Trophoblast cell (in vitro differentiated cells and primary cell): ENCODE measurements around the gene CPED1.
"Not testable (repeated sequence)": the region's sequence is repeated elsewhere in the genome, so short reads cannot be mapped to it uniquely, and the experiment has no call there.

Source experiments
- DNase-seq, 2 donors: peaks; one replicate each; pipeline ENCODE4 v3.0.0-alpha.2; 2016
- H2AFZ ChIP-seq: 2 replicates; pipeline ENCODE4 v1.6.1; 2013; ENCODE audit warnings: low read length, moderate library complexity, mild to moderate bottlenecking; ENCODE audit not compliant: insufficient read depth, poor library complexity
- H2AK5ac ChIP-seq: 2 replicates; pipeline ENCODE4 v1.6.1; 2013; ENCODE audit warnings: mild to moderate bottlenecking, low read length
- H2BK120ac ChIP-seq: 2 replicates; pipeline ENCODE4 v1.6.1; 2013; ENCODE audit warnings: low read length, mild to moderate bottlenecking, moderate library complexity; ENCODE audit not compliant: insufficient read depth, poor library complexity
- H2BK12ac ChIP-seq: 2 replicates; pipeline ENCODE4 v1.6.1; 2013; ENCODE audit warnings: mild to moderate bottlenecking, low read length, moderate library complexity
- H2BK5ac ChIP-seq: 2 replicates; pipeline ENCODE4 v1.6.1; 2013; ENCODE audit warnings: low read length, low read depth, moderate library complexity, mild to moderate bottlenecking; ENCODE audit not compliant: poor library complexity
- H3K14ac ChIP-seq: 2 replicates; pipeline ENCODE4 v1.6.1; 2013; ENCODE audit warnings: mild to moderate bottlenecking, low read length
- H3K18ac ChIP-seq: 2 replicates; pipeline ENCODE4 v1.6.1; 2013; ENCODE audit warnings: mild to moderate bottlenecking, low read length
- H3K23ac ChIP-seq: 2 replicates; pipeline ENCODE4 v1.6.1; 2013; ENCODE audit warnings: low read length
- H3K27ac ChIP-seq: 2 replicates; pipeline ENCODE4 v1.5.1; 2013; ENCODE audit warnings: low read depth, mild to moderate bottlenecking, inconsistent platforms, low read length, moderate library complexity
- H3K27me3 ChIP-seq: 2 replicates; pipeline ENCODE4 v1.6.1; 2013; ENCODE audit warnings: inconsistent platforms, mild to moderate bottlenecking, low read length, moderate library complexity; ENCODE audit not compliant: insufficient read depth
- H3K36me3 ChIP-seq, 2 experiments: 1 replicate in 1 of 2; 2 replicates in 1 of 2; pipeline ENCODE4 v1.6.1; 2013; ENCODE audit warnings: low read length in 2 of 2, mild to moderate bottlenecking in 2 of 2, moderate library complexity in 1 of 2; ENCODE audit not compliant: insufficient read depth in 2 of 2, control insufficient read depth in 1 of 2
- H3K4ac ChIP-seq: 2 replicates; pipeline ENCODE4 v1.6.1; 2013; ENCODE audit warnings: low read depth, mild to moderate bottlenecking, low read length, moderate library complexity
- H3K4me1 ChIP-seq, 2 experiments: 1 replicate in 1 of 2; 2 replicates in 1 of 2; pipeline ENCODE4 v1.6.1; 2013; ENCODE audit warnings: low read length in 2 of 2, mild to moderate bottlenecking in 2 of 2, moderate library complexity in 1 of 2; ENCODE audit not compliant: insufficient read depth in 2 of 2, control insufficient read depth in 1 of 2
- H3K4me2 ChIP-seq: 2 replicates; pipeline ENCODE4 v1.6.1; 2013; ENCODE audit warnings: inconsistent platforms, mild to moderate bottlenecking, low read length, moderate library complexity
- H3K4me3 ChIP-seq: 2 replicates; pipeline ENCODE4 v1.5.1; 2013; ENCODE audit warnings: mild to moderate bottlenecking, low read depth, low read length, inconsistent platforms
- H3K79me1 ChIP-seq: one replicate; pipeline ENCODE4 v1.6.1; 2013; ENCODE audit warnings: low read length
- H3K79me2 ChIP-seq: 2 replicates; pipeline ENCODE4 v1.6.1; 2013; ENCODE audit warnings: low read length, mild to moderate bottlenecking; ENCODE audit not compliant: control insufficient read depth, insufficient read depth, poor library complexity
- H3K9ac ChIP-seq: 2 replicates; pipeline ENCODE4 v1.6.1; 2013; ENCODE audit warnings: mild to moderate bottlenecking, low read length
- H3K9me3 ChIP-seq: 2 replicates; pipeline ENCODE4 v1.6.1; 2013; ENCODE audit warnings: low read depth, mild to moderate bottlenecking, control low read depth, inconsistent platforms, low read length; ENCODE audit not compliant: insufficient read depth
- H4K12ac ChIP-seq: 2 replicates; pipeline ENCODE4 v1.6.1; 2013; ENCODE audit warnings: low read depth, mild to moderate bottlenecking, low read length, moderate library complexity
- H4K8ac ChIP-seq: 2 replicates; pipeline ENCODE4 v1.6.1; 2013; ENCODE audit warnings: low read depth, mild to moderate bottlenecking, low read length, moderate library complexity
- H4K91ac ChIP-seq: one replicate; pipeline ENCODE4 v1.6.1; 2013; ENCODE audit warnings: low read depth, mild to moderate bottlenecking, low read length, moderate library complexity
- WGBS: extraction: QIAGEN DNeasy Blood & Tissue Kit; methylation state at CpG from one replicate; pipeline ENCODE4 v1.1.7; 2013; ENCODE audit warnings: missing lambda C conversion rate; ENCODE audit not compliant: insufficient read length, insufficient coverage; ENCODE audit errors: extremely low coverage; 5-methylcytosine and 5-hydroxymethylcytosine counted together

The CPED1 gene

GRCh38 chr7:121030308-121030707 lies 41.8 kb downstream of the CPED1 start:
- H3K9me3 ChIP-seq, result no peaks in the 10 kb centered on the region
- H3K79me1 ChIP-seq, result no peaks in the 10 kb centered on the region
- no peak overlapping the region for H2BK120ac ChIP-seq
- H3K23ac ChIP-seq, result no peak overlapping the region
- H3K18ac ChIP-seq, result no peak overlapping the region
- H2AK5ac ChIP-seq, result no peak overlapping the region
- no peaks in the 10 kb centered on the region for H3K4me1 ChIP-seq
- H3K14ac ChIP-seq, result no peak overlapping the region
- no peak overlapping the region for H4K8ac ChIP-seq
- no peak overlapping the region for H3K9ac ChIP-seq
- no peak overlapping the region for H2BK5ac ChIP-seq
- no peaks in the 10 kb centered on the region for H3K27me3 ChIP-seq
- H3K36me3 ChIP-seq, result no peaks in the 10 kb centered on the region
- WGBS, result no CpG with 5 or more reads among the region's 5 CpGs
- no peaks in the 10 kb centered on the region for H3K79me2 ChIP-seq
- DNase-seq, result no peak
- no peak overlapping the region for H3K4me2 ChIP-seq
- no peak overlapping the region for H3K4ac ChIP-seq
- no peak overlapping the region for H2BK12ac ChIP-seq
- H3K4me3 ChIP-seq, result no peak overlapping the region
- H4K91ac ChIP-seq, result no peak overlapping the region
- no peak overlapping the region for H4K12ac ChIP-seq
- no peak overlapping the region for H3K27ac ChIP-seq
- no peak overlapping the region for H2AFZ ChIP-seq

- no peak overlapping the region for H2BK12ac ChIP-seq
- WGBS, result no CpG with 5 or more reads among the region's 7 CpGs
- H3K23ac ChIP-seq, result no peak overlapping the region
- H4K91ac ChIP-seq, result no peak overlapping the region
- H3K18ac ChIP-seq, result no peak overlapping the region
- no peaks in the 10 kb centered on the region for H3K79me2 ChIP-seq
- no peak for DNase-seq
- H3K4me3 ChIP-seq, result no peak overlapping the region
- H2BK120ac ChIP-seq, result no peak overlapping the region
- no peaks in the 10 kb centered on the region for H3K9me3 ChIP-seq
- no peaks in the 10 kb centered on the region for H3K27me3 ChIP-seq
- H3K79me1 ChIP-seq, result no peaks in the 10 kb centered on the region
- H3K4me2 ChIP-seq, result no peak overlapping the region
- no peak overlapping the region for H4K12ac ChIP-seq
- H3K14ac ChIP-seq, result no peak overlapping the region
- H2AK5ac ChIP-seq, result no peak overlapping the region
- H3K27ac ChIP-seq, result no peak overlapping the region
- no peaks in the 10 kb centered on the region for H3K36me3 ChIP-seq
- no peak overlapping the region for H3K4ac ChIP-seq
- no peak overlapping the region for H2AFZ ChIP-seq
- no peaks in the 10 kb centered on the region for H3K4me1 ChIP-seq
- no peak overlapping the region for H4K8ac ChIP-seq
- H3K9ac ChIP-seq, result no peak overlapping the region
- H2BK5ac ChIP-seq, result no peak overlapping the region
Measured at GRCh38 chr7:121032645-121033460, 44.3 kb downstream of the CPED1 start.

- no peak overlapping the region for H3K27ac ChIP-seq
- H4K8ac ChIP-seq, result no peak overlapping the region
- no peak overlapping the region for H4K12ac ChIP-seq
- H3K36me3 ChIP-seq, result no peaks in the 10 kb centered on the region
- H2AK5ac ChIP-seq, result no peak overlapping the region
- H2BK120ac ChIP-seq, result no peak overlapping the region
- no peak overlapping the region for H3K4ac ChIP-seq
- DNase-seq, result no peak
- no peak overlapping the region for H3K23ac ChIP-seq
- no peaks in the 10 kb centered on the region for H3K79me1 ChIP-seq
- no peak overlapping the region for H3K14ac ChIP-seq
- H3K18ac ChIP-seq, result no peak overlapping the region
- H3K9me3 ChIP-seq, result no peaks in the 10 kb centered on the region
- H3K4me3 ChIP-seq, result no peak overlapping the region
- H2BK12ac ChIP-seq, result no peak overlapping the region
- no peaks in the 10 kb centered on the region for H3K79me2 ChIP-seq
- no peak overlapping the region for H3K9ac ChIP-seq
- H2BK5ac ChIP-seq, result no peak overlapping the region
- H3K4me1 ChIP-seq, result no peaks in the 10 kb centered on the region
- no peak overlapping the region for H4K91ac ChIP-seq
- H3K4me2 ChIP-seq, result no peak overlapping the region
- no peaks in the 10 kb centered on the region for H3K27me3 ChIP-seq
- no peak overlapping the region for H2AFZ ChIP-seq
Measured at GRCh38 chr7:121034929-121035328, 46.4 kb downstream of the CPED1 start.

- H2AFZ ChIP-seq, H2AK5ac ChIP-seq, H3K27me3 ChIP-seq, H3K14ac ChIP-seq, H4K8ac ChIP-seq, H3K23ac ChIP-seq, H2BK5ac ChIP-seq, H3K27ac ChIP-seq, H3K4ac ChIP-seq, H3K79me2 ChIP-seq, H3K9me3 ChIP-seq, H2BK12ac ChIP-seq, H2BK120ac ChIP-seq, H4K91ac ChIP-seq, H3K4me1 ChIP-seq, H3K36me3 ChIP-seq, H3K9ac ChIP-seq, H3K4me2 ChIP-seq, H3K79me1 ChIP-seq, H3K18ac ChIP-seq, H3K4me3 ChIP-seq, H4K12ac ChIP-seq, DNase-seq: not testable (repeated sequence)
Measured at GRCh38 chr7:121036776-121037175, 48.3 kb downstream of the CPED1 start.
